Measurements from ENCODE around the gene ABHD17C. TPM values are rescaled to one million over a fixed set of nuclear protein-coding genes. Genes with fewer than 3 reads are reported as not detected.

The ABHD17C gene
- polyA plus RNA-seq, 2 of the 4 experiments (the other 2 are of a cell fraction), result 14.0 to 23.7 TPM

DNA sequence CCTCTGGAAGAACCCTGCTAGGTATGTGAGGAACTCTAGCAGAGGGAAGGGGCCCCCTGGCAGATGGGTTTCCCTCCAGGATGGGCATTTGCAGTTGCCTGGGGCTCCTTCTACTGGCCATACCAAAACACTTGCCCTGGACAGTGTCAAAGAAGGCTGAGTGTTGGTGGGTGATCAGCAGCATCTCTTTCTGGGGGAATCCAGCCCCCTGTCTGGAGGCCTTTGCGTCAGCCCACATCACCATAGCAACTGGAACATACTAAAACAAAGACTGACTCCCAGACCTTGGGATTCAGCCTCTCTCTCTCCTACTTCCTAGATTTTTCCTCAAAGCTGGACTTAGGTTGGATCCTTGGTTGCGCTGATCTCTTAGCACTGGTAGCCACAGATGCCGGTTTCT lies 92.2 kb downstream of the ABHD17C start:
- ChIA-PET POLR2A (no interaction called here), CTCF (interaction anchor here (0.9 to 3.4 kb wide), 5 partner anchors 8 to 479 kb away, joined by 3 to 35 read pairs (median 10); partner anchors contain the start of gene CEMIP)
- DNase-seq (ENCODE audit: low read depth in 1 of 2, low spot score in 1 of 2) (no peak), FAIRE-seq (no peak), ATAC-seq (peak in 1 of 2 experiments; percentile 51; a peak in 3 of 6 replicates)
- no peak overlapping the region for H3K4me3 ChIP-seq
- no peak for TF ChIP-seq SREBF2 (IDR thresholded peaks at IDR 0.05)
- TF ChIP-seq CEBPB (IDR thresholded peaks at IDR 0.05), result no peak
- no peak for TF ChIP-seq RARB (CRISPR knock-in tag; IDR thresholded peaks at IDR 0.05)
- TF ChIP-seq, protein P1, sequence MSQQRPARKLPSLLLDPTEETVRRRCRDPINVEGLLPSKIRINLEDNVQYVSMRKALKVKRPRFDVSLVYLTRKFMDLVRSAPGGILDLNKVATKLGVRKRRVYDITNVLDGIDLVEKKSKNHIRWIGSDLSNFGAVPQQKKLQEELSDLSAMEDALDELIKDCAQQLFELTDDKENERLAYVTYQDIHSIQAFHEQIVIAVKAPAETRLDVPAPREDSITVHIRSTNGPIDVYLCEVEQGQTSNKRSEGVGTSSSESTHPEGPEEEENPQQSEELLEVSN (IDR thresholded peaks at IDR 0.05; ENCODE audit: borderline replicate concordance, low read depth), result no peak
- no peak overlapping the region for H3K4me2 ChIP-seq
- H3K9me3 ChIP-seq, result no peaks in the 10 kb centered on the region
- H3K4me1 ChIP-seq, result no peaks in the 10 kb centered on the region
- WGBS (ENCODE audit: missing lambda C conversion rate), result 86% methylated on average over 3 of the region's 3 CpGs
- H3K27ac ChIP-seq, result no peak overlapping the region

DNA sequence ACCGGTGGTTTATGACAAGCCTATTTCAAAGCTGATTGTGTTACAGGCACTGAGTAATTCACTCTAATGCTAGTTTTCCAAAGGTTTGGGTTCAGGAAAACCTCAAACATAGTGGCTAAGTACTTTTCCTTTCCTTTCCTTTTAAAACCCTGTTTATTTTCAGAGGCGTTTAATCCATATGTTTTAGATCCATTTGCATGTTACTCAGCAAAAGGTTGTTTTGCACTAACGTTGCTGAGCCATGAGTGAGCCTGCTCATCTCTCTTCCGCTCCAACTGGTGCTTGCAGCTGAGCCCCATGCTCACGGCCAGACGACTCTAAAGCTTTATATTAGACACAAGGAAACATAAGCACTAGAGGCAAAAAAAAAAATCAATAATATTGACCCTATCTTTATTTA lies 93.4 kb downstream of the ABHD17C start:
- Histone ChIP-seq H3K27ac (no peak overlapping the region), H3K9me3 (no peaks in the 10 kb centered on the region), H3K4me1 (no peaks in the 10 kb centered on the region), H3K4me3 (no peak overlapping the region), H3K4me2 (no peak overlapping the region)
- TF ChIP-seq, protein P2, sequence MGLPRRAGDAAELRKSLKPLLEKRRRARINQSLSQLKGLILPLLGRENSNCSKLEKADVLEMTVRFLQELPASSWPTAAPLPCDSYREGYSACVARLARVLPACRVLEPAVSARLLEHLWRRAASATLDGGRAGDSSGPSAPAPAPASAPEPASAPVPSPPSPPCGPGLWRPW (IDR thresholded peaks at IDR 0.05), result no peak
- no peak for TF ChIP-seq PHF8 (IDR thresholded peaks at IDR 0.05; ENCODE audit: borderline replicate concordance, low read depth)
- no peak for TF ChIP-seq EHMT2 (IDR thresholded peaks at IDR 0.05; ENCODE audit: low read depth)
- TF ChIP-seq ZFP36 (IDR thresholded peaks at IDR 0.05; ENCODE audit: borderline replicate concordance, partially characterized antibody), result no peak
- no peak for TF ChIP-seq EP300 (IDR thresholded peaks at IDR 0.05)
- TF ChIP-seq, protein P3, sequence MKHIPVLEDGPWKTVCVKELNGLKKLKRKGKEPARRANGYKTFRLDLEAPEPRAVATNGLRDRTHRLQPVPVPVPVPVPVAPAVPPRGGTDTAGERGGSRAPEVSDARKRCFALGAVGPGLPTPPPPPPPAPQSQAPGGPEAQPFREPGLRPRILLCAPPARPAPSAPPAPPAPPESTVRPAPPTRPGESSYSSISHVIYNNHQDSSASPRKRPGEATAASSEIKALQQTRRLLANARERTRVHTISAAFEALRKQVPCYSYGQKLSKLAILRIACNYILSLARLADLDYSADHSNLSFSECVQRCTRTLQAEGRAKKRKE (CRISPR knock-in tag; IDR thresholded peaks at IDR 0.05; ENCODE audit: low read depth), result no peak
- no peak for TF ChIP-seq SREBF2 (IDR thresholded peaks at IDR 0.05)
- no peak for TF ChIP-seq CHD2 (IDR thresholded peaks at IDR 0.05; ENCODE audit: low read length, partially characterized antibody)
- ChIA-PET POLR2A (no interaction called here), CTCF (interaction anchor here (0.6 to 3.2 kb wide), 5 partner anchors 9 to 221 kb away, joined by 3 to 24 read pairs (median 5); partner anchors contain the start of gene CEMIP)
- FAIRE-seq (no peak), ATAC-seq (no peak), DNase-seq (ENCODE audit: low read depth in 1 of 2, low spot score in 1 of 2) (no peak)
- 50% methylated on average over 6 of the region's 6 CpGs for WGBS (ENCODE audit: missing lambda C conversion rate)

DNA sequence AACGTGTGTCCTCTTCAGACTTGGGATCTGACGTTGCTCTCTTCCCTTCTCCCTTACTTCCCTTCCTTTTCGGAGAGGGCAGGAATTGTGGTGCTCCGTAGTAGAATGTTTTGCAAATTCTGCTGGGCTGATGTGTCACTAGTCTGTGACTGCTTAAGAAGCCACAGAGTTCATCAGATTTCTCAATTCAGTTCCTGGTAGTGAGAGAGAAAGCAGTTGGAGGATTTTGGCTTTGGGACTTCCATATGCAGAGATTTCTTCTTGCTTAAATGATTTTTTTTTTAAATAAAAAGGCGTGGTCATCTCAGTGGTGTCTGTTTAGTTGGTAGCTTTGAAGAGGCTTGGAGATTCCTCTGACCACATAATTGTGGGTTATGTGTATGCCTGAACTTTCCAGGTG lies 94.2 kb downstream of the ABHD17C start:
- POLR2A ChIA-PET, result no interaction called here
- Histone ChIP-seq H3K9me3 (no peaks in the 10 kb centered on the region), H3K27ac (no peak overlapping the region), H3K4me1 (no peaks in the 10 kb centered on the region), H3K4me2 (no peak overlapping the region), H3K4me3 (no peak overlapping the region)
- WGBS (ENCODE audit: missing lambda C conversion rate), result 38% methylated on average over 5 of the region's 5 CpGs
- TF ChIP-seq, protein P4, sequence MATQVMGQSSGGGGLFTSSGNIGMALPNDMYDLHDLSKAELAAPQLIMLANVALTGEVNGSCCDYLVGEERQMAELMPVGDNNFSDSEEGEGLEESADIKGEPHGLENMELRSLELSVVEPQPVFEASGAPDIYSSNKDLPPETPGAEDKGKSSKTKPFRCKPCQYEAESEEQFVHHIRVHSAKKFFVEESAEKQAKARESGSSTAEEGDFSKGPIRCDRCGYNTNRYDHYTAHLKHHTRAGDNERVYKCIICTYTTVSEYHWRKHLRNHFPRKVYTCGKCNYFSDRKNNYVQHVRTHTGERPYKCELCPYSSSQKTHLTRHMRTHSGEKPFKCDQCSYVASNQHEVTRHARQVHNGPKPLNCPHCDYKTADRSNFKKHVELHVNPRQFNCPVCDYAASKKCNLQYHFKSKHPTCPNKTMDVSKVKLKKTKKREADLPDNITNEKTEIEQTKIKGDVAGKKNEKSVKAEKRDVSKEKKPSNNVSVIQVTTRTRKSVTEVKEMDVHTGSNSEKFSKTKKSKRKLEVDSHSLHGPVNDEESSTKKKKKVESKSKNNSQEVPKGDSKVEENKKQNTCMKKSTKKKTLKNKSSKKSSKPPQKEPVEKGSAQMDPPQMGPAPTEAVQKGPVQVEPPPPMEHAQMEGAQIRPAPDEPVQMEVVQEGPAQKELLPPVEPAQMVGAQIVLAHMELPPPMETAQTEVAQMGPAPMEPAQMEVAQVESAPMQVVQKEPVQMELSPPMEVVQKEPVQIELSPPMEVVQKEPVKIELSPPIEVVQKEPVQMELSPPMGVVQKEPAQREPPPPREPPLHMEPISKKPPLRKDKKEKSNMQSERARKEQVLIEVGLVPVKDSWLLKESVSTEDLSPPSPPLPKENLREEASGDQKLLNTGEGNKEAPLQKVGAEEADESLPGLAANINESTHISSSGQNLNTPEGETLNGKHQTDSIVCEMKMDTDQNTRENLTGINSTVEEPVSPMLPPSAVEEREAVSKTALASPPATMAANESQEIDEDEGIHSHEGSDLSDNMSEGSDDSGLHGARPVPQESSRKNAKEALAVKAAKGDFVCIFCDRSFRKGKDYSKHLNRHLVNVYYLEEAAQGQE (IDR thresholded peaks at IDR 0.05), result no peak
- no peak for TF ChIP-seq FOSB (CRISPR knock-in tag; IDR thresholded peaks at IDR 0.05)
- TF ChIP-seq, protein P1 (IDR thresholded peaks at IDR 0.05; ENCODE audit: borderline replicate concordance, low read depth), result no peak
- no peak for TF ChIP-seq EP300 (IDR thresholded peaks at IDR 0.05)
- no peak for TF ChIP-seq CEBPB (IDR thresholded peaks at IDR 0.05)
- TF ChIP-seq, protein P5, sequence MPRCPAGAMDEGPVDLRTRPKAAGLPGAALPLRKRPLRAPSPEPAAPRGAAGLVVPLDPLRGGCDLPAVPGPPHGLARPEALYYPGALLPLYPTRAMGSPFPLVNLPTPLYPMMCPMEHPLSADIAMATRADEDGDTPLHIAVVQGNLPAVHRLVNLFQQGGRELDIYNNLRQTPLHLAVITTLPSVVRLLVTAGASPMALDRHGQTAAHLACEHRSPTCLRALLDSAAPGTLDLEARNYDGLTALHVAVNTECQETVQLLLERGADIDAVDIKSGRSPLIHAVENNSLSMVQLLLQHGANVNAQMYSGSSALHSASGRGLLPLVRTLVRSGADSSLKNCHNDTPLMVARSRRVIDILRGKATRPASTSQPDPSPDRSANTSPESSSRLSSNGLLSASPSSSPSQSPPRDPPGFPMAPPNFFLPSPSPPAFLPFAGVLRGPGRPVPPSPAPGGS (IDR thresholded peaks at IDR 0.05), result no peak
- TF ChIP-seq KDM5A (IDR thresholded peaks at IDR 0.05), result no peak
- TF ChIP-seq CHD4 (IDR thresholded peaks at IDR 0.05; ENCODE audit: borderline replicate concordance), result no peak
- CTCF ChIA-PET, result interaction anchor here (0.7 to 1.4 kb wide), 7 partner anchors 10 to 477 kb away, joined by 3 to 10 read pairs (median 4); partner anchors contain the start of gene CEMIP
- ATAC-seq (no peak), FAIRE-seq (no peak), DNase-seq (ENCODE audit: low read depth in 1 of 2, low spot score in 1 of 2) (no peak)

Measured in A549 (cell line).